ENCODE measurements around the gene ST3GAL2. TPM values are rescaled to one million over a fixed set of nuclear protein-coding genes. Genes with fewer than 3 reads are reported as not detected.

Gene ST3GAL2
- total and polyA plus RNA-seq, 9 of the 15 experiments (the other 6 are each of a cell fraction or from before 2014, with no cell fraction given): 1.5 to 108 (median 34.3) TPM

- Histone ChIP-seq H3K9me1 (ENCODE audit: control insufficient read depth, insufficient read depth, low read length) (no peaks in the 10 kb centered on the region), H3K9ac (ENCODE audit: insufficient read depth in 1 of 2, low read depth in 2 of 2, low read length in 2 of 2) (peak overlapping the region in 1 of 2 experiments; percentile 71; a peak in 1 of 4 replicates), H3K4me2 (ENCODE audit: insufficient read depth, low read length) (no peak overlapping the region), H3K27me3 (ENCODE audit: control insufficient read depth in 2 of 2, insufficient read depth in 2 of 2, low read length in 2 of 2) (no peaks in the 10 kb centered on the region), H3K4me3 (no peak overlapping the region), H3K9me3 (replicated peaks; ENCODE audit: control insufficient read depth, insufficient read depth, low read depth, low read length) (peaks cover 3% of the 10 kb centered on the region; the same call in 1 of the 2 replicates), H3K27ac (ENCODE audit: extremely low read depth, low read depth, low read length) (no peak overlapping the region), H3K79me2 (ENCODE audit: control insufficient read depth, insufficient read depth, low read length) (no peaks in the 10 kb centered on the region), H3K4me1 (replicated peaks in 1 of 2; ENCODE audit: control insufficient read depth in 2 of 2, insufficient read depth in 2 of 2, low read length in 2 of 2) (peaks cover 0 to 10% of the 10 kb centered on the region in 2 experiments; a peak in 3 of 5 replicates), H4K20me1 (replicated peaks; ENCODE audit: control insufficient read depth, insufficient read depth, low read length) (no peaks in the 10 kb centered on the region), H2AFZ (ENCODE audit: low read depth, low read length) (no peak overlapping the region), H3K36me3 (ENCODE audit: control insufficient read depth, insufficient read depth, low read length) (no peaks in the 10 kb centered on the region)
- no TSS peak for BruUV-seq (replicated peaks)
- no peak for ATAC-seq
- FAIRE-seq: no peak
- DNase-seq (ENCODE audit: extremely low read depth in 1 of 4, low spot score in 3 of 4): no peak
- WGBS (ENCODE audit: insufficient coverage, low coverage, missing lambda C conversion rate): 73% methylated on average over 6 of the region's 6 CpGs
- in situ Hi-C loops (cut with MboI) (no loop called here), intact Hi-C loops (cut with micrococcal nuclease) (no loop called here)
- POLR2A ChIA-PET: no interaction called here
- TF ChIP-seq ZBTB26 (CRISPR knock-in tag; IDR thresholded peaks at IDR 0.05): no peak
- no peak for TF ChIP-seq NRF1 (conservative IDR thresholded peaks at IDR 0.05 in 1 of 2, IDR thresholded peaks at IDR 0.05 in 1 of 2)
- peak; percentile 77 for TF ChIP-seq ZNF121 (CRISPR knock-in tag; conservative IDR thresholded peaks at IDR 0.05)
- TF ChIP-seq ATF2 (CRISPR knock-in tag; IDR thresholded peaks at IDR 0.05): no peak
- no peak for TF ChIP-seq L3MBTL2 (IDR thresholded peaks at IDR 0.05)
- CTCF ChIA-PET (ENCODE audit: low intra/inter-chr PET ratio): no interaction called here
Measured at GRCh38 chr16:70448075-70448474, 9.2 kb upstream of the ST3GAL2 start.

Data from K562 (cell line).